A549 (cell line): ENCODE data around the gene XPNPEP1. TPM values are rescaled to one million over a fixed set of nuclear protein-coding genes. Genes with fewer than 3 reads are reported as not detected.

Experiments
- ATAC-seq, 2 experiments: fragments of 200-7000 bp in 1 of 2; fragments of >200 bp in 1 of 2; cut with Nextera tagmentation in 1 of 2; cut with Tn5 transposase in 1 of 2; 3 replicates each; pipeline versions ENCODE4 v1.8.0 to v1.9.1; 2018 to 2020; ENCODE audit warnings: mild to moderate bottlenecking in 1 of 2, moderate library complexity in 1 of 2
- CTCF ChIA-PET: fragments of 300-600 bp; sonication (Branson Sonifier 250); formaldehyde crosslinking; extraction: SDS; loops from one replicate; lab custom pipeline; 2021; ENCODE audit warnings: antibody characterized with exemption, inconsistent platforms; lab: Yijun Ruan, JAX
- POLR2A ChIA-PET: fragments of 350-600 bp; formaldehyde crosslinking; extraction: SDS; loops from one replicate; lab custom pipeline; 2021; ENCODE audit warnings: antibody characterized with exemption, inconsistent platforms; lab: Yijun Ruan, JAX
- DNase-seq, 2 experiments: peaks; one replicate each; pipeline versions ENCODE4 v3.0.0 to v3.0.0-alpha.2; 2011 to 2016; ENCODE audit warnings: low read depth in 1 of 2, low spot score in 1 of 2
- FAIRE-seq: peaks from 2 replicates; lab custom pipeline; 2011; peaks lifted over from hg19 to GRCh38; lab: Jason Lieb, UNC
- H3K27ac ChIP-seq, 2 experiments: fragments of >200 bp; sonication (Bioruptor Twin); formaldehyde crosslinking; 3 replicates each; pipeline ENCODE4 v1.5.1; 2016 to 2017
- H3K4me1 ChIP-seq: fragments of >200 bp; sonication (Bioruptor Twin); formaldehyde crosslinking; 3 replicates; pipeline ENCODE4 v1.6.1; 2016
- H3K4me2 ChIP-seq: fragments of >200 bp; sonication (Bioruptor Twin); formaldehyde crosslinking; 3 replicates; pipeline ENCODE4 v1.6.1; 2016
- H3K4me3 ChIP-seq: fragments of >200 bp; sonication (Bioruptor Twin); formaldehyde crosslinking; 3 replicates; pipeline ENCODE4 v1.5.1; 2016
- H3K9me3 ChIP-seq: fragments of >200 bp; sonication (Bioruptor Twin); formaldehyde crosslinking; 3 replicates; pipeline ENCODE4 v1.6.1; 2016
- ATOH8 ChIP-seq: fragments of 250-450 bp; sonication (Bioruptor Pico); IDR thresholded peaks from 2 replicates; pipeline ENCODE4 v1.5.0; 2020; ENCODE audit warnings: low read depth, mild to moderate bottlenecking, moderate library complexity
- CBX2 ChIP-seq: fragments of 200-600 bp; sonication (generic); IDR thresholded peaks from 2 replicates; pipeline ENCODE4 v1.6.1; 2016; ENCODE audit warnings: low read depth, mild to moderate bottlenecking, borderline replicate concordance
- CTCF ChIP-seq: fragments of >200 bp; sonication (Bioruptor Twin); formaldehyde crosslinking; IDR thresholded peaks from 3 replicates; pipeline ENCODE4 v1.5.1; 2016
- EHF ChIP-seq: fragments of 250-450 bp; sonication (Bioruptor Pico); IDR thresholded peaks from 2 replicates; pipeline ENCODE4 v1.5.0; 2020; ENCODE audit warnings: mild to moderate bottlenecking
- EHMT2 ChIP-seq: fragments of 200-600 bp; sonication (generic); IDR thresholded peaks from 2 replicates; pipeline ENCODE4 v1.6.1; 2016; ENCODE audit warnings: antibody characterized with exemption, low read depth, mild to moderate bottlenecking, moderate library complexity
- ESRRA ChIP-seq: fragments of 150-350 bp; IDR thresholded peaks from 2 replicates; pipeline ENCODE4 v1.6.1; 2014; ENCODE audit warnings: mild to moderate bottlenecking, low read length, borderline replicate concordance
- GATA3 ChIP-seq: IDR thresholded peaks from 2 replicates; pipeline ENCODE4 v1.6.1; 2012; ENCODE audit warnings: borderline replicate concordance
- HDAC2 ChIP-seq: fragments of 200-600 bp; sonication (generic); IDR thresholded peaks from 2 replicates; pipeline ENCODE4 v1.6.1; 2016
- HMGXB4 ChIP-seq: fragments of 250-450 bp; sonication (Bioruptor Pico); IDR thresholded peaks from 2 replicates; pipeline ENCODE4 v1.5.0; 2021; ENCODE audit warnings: mild to moderate bottlenecking, moderate library complexity, borderline replicate concordance
- HOXA7 ChIP-seq: fragments of 250-450 bp; sonication (Bioruptor Pico); IDR thresholded peaks from 2 replicates; pipeline ENCODE4 v1.5.0; 2020; ENCODE audit warnings: mild to moderate bottlenecking, moderate library complexity
- JUN ChIP-seq, 2 experiments: fragments of >200 bp; sonication (Bioruptor Twin); formaldehyde crosslinking; IDR thresholded peaks; 2 replicates in 1 of 2; 3 replicates in 1 of 2; pipeline ENCODE4 v1.6.1; 2016 to 2017
- JUNB ChIP-seq: fragments of >200 bp; sonication (Bioruptor Twin); formaldehyde crosslinking; IDR thresholded peaks from 2 replicates; pipeline ENCODE4 v1.6.1; 2016
- MAZ ChIP-seq: fragments of 150-350 bp; IDR thresholded peaks from 2 replicates; pipeline ENCODE4 v1.6.1; 2014; ENCODE audit warnings: antibody characterized with exemption, low read depth, low read length, borderline replicate concordance
- NFE2L2 ChIP-seq: fragments of 150-350 bp; conservative IDR thresholded peaks from 2 replicates; pipeline ENCODE4 v1.6.1; 2014; ENCODE audit warnings: low read length
- NPAS2 ChIP-seq: fragments of 250-450 bp; sonication (Bioruptor Pico); IDR thresholded peaks from 2 replicates; pipeline ENCODE4 v1.8.0; 2022; ENCODE audit warnings: mild to moderate bottlenecking, moderate library complexity, borderline replicate concordance
- PHF8 ChIP-seq: fragments of 200-600 bp; sonication (generic); IDR thresholded peaks from 2 replicates; pipeline ENCODE4 v1.6.1; 2016; ENCODE audit warnings: low read depth, mild to moderate bottlenecking, antibody characterized with exemption, moderate library complexity, borderline replicate concordance
- POLR2AphosphoS2 ChIP-seq: conservative IDR thresholded peaks from 2 replicates; pipeline ENCODE4 v1.6.1; 2012; ENCODE audit warnings: low read length, improper control_type of control experiment, inconsistent platforms
- RAD21 ChIP-seq, 2 experiments: fragments of >200 bp in 1 of 2; sonication (Bioruptor Twin) in 1 of 2; formaldehyde crosslinking in 1 of 2; IDR thresholded peaks in 1 of 2; conservative IDR thresholded peaks in 1 of 2; 2 replicates in 1 of 2; 3 replicates in 1 of 2; pipeline ENCODE4 v1.6.1; 2012 to 2018; ENCODE audit warnings: inconsistent platforms in 1 of 2
- REST ChIP-seq: fragments of 200-600 bp; sonication (generic); IDR thresholded peaks from 2 replicates; pipeline ENCODE4 v1.6.1; 2016; ENCODE audit warnings: antibody characterized with exemption, mild to moderate bottlenecking, moderate library complexity
- TFCP2L1 ChIP-seq: fragments of 250-450 bp; sonication (Bioruptor Pico); IDR thresholded peaks from 2 replicates; pipeline ENCODE4 v1.5.0; 2021; ENCODE audit warnings: mild to moderate bottlenecking
- ZC3H11A ChIP-seq: fragments of 450-650 bp; IDR thresholded peaks from 2 replicates; pipeline ENCODE4 v1.6.1; 2014; ENCODE audit warnings: antibody characterized with exemption, mild to moderate bottlenecking
- ZFP36 ChIP-seq: fragments of 450-650 bp; IDR thresholded peaks from 2 replicates; pipeline ENCODE4 v1.6.1; 2014; ENCODE audit warnings: borderline replicate concordance; ENCODE audit not compliant: partially characterized antibody
- WGBS: methylation state at CpG from one replicate; pipeline ENCODE4 v1.1.6; 2017; ENCODE audit errors: missing lambda C conversion rate; 5-methylcytosine and 5-hydroxymethylcytosine counted together
- polyA plus RNA-seq, 4 experiments: library from polyadenylated mRNA; depleted of rRNA in 3 of 4; stranded (reverse); fragments of >200 nt; fragmentation: RNase III in 1 of 4; extraction: RNeasy Plus Mini Kit Qiagen cat#74134 plus additional on column Dnase treatment in 1 of 4; gene quantifications; 2 replicates in 3 of 4; 3 replicates in 1 of 4; pipeline ENCODE4 v1.2.3, GENCODE V29; 2011 to 2017

The XPNPEP1 gene
- polyA plus RNA-seq, 2 of the 4 experiments (the other 2 are of a cell fraction), result 32.5 to 53.9 TPM

GRCh38 chr10:109960682-109961081, 37.4 kb upstream of the XPNPEP1 start:
- WGBS, result 87% methylated on average over 2 of the region's 2 CpGs
- POLR2A ChIA-PET, result no interaction called here

GRCh38 chr10:109959259-109960145, 36.2 kb upstream of the XPNPEP1 start:
- 82% methylated on average over 8 of the region's 8 CpGs for WGBS
- FAIRE-seq, result no peak

More at GRCh38 chr10:109960682-109961081, 37.4 kb upstream of the XPNPEP1 start:
- H3K4me1 ChIP-seq, result peaks cover 10% of the 10 kb centered on the region
- no peak overlapping the region for H3K4me3 ChIP-seq
- TF ChIP-seq GATA3, result no peak
- no peak overlapping the region for H3K27ac ChIP-seq
- no peak for ATAC-seq
- H3K4me2 ChIP-seq, result no peak overlapping the region
- CTCF ChIA-PET, result no interaction called here
- no peak for FAIRE-seq
- H3K9me3 ChIP-seq, result no peaks in the 10 kb centered on the region
- DNase-seq, result no peak

GRCh38 chr10:109958059-109958458, 34.7 kb upstream of the XPNPEP1 start:
- DNase-seq (no peak), ATAC-seq (no peak), FAIRE-seq (no peak)
- CTCF ChIA-PET, result interaction anchor here (1.1 to 2.3 kb wide), 5 partner anchors 9 to 73 kb away, joined by 3 to 10 read pairs (median 7); no protein-coding TSS in a partner anchor
- H3K4me2 ChIP-seq, result no peak overlapping the region
- H3K9me3 ChIP-seq, result no peaks in the 10 kb centered on the region
- peaks cover 3% of the 10 kb centered on the region; the same call in 1 of the 3 replicates for H3K4me1 ChIP-seq
- no peak for TF ChIP-seq ZC3H11A
- no peak for TF ChIP-seq JUNB
- TF ChIP-seq NPAS2, result no peak
- TF ChIP-seq JUN (IDR thresholded peaks at IDR 0.05), result no peak
- TF ChIP-seq TFCP2L1, result no peak
- TF ChIP-seq ESRRA, result no peak
- TF ChIP-seq HOXA7 (CRISPR knock-in tag), result no peak
- TF ChIP-seq POLR2AphosphoS2, result no peak
- TF ChIP-seq EHF (CRISPR knock-in tag), result no peak
- no peak for TF ChIP-seq NFE2L2
- no peak for TF ChIP-seq RAD21 (conservative IDR thresholded peaks at IDR 0.05 in 1 of 2, IDR thresholded peaks at IDR 0.05 in 1 of 2)
- no peak for TF ChIP-seq HMGXB4
- no peak for TF ChIP-seq HDAC2
- no peak for TF ChIP-seq PHF8
- no peak for TF ChIP-seq CTCF
- TF ChIP-seq MAZ, result no peak
- TF ChIP-seq EHMT2, result no peak
- no peak for TF ChIP-seq REST
- TF ChIP-seq ATOH8 (CRISPR knock-in tag), result no peak
- no peak overlapping the region for H3K4me3 ChIP-seq
- no peak overlapping the region for H3K27ac ChIP-seq
- POLR2A ChIA-PET, result no interaction called here
- 85% methylated on average over 2 of the region's 2 CpGs for WGBS

More at GRCh38 chr10:109959259-109960145, 36.2 kb upstream of the XPNPEP1 start:
- no peak for DNase-seq
- H3K27ac ChIP-seq, result no peak overlapping the region
- no peak overlapping the region for H3K4me3 ChIP-seq
- H3K4me2 ChIP-seq, result no peak overlapping the region
- TF ChIP-seq CBX2, result no peak
- no peak for TF ChIP-seq ZFP36
- TF ChIP-seq HDAC2, result no peak
- no peak for TF ChIP-seq EHMT2
- H3K4me1 ChIP-seq, result peaks cover 3% of the 10 kb centered on the region; the same call in 1 of the 3 replicates
- ChIA-PET CTCF (interaction anchor here (0.6 to 1.4 kb wide), 2 partner anchors 11 to 479 kb away, joined by 3 read pairs; no protein-coding TSS in a partner anchor), POLR2A (no interaction called here)
- ATAC-seq, result no peak
- no peaks in the 10 kb centered on the region for H3K9me3 ChIP-seq
